Renal pelvis (tissue), 12 donors: ENCODE results near the gene SLC37A2. TPM values are rescaled to one million over a fixed set of nuclear protein-coding genes. Genes with fewer than 3 reads are reported as not detected.
"Not testable (repeated sequence)": the region's sequence is repeated elsewhere in the genome, so short reads cannot be mapped to it uniquely, and the experiment has no call there.

Experiments used
- DNase-seq: peaks from one replicate; pipeline ENCODE4 v3.0.0-alpha.2; 2013
- long read RNA-seq, 16 experiments: transcript quantifications; one replicate each; lab custom pipeline, GENCODE V29; 2026
- polyA plus RNA-seq, 3 donors: library from polyadenylated mRNA; unstranded; fragments of 120-200 nt; gene quantifications; one replicate each; pipeline ENCODE4 v1.2.1, GENCODE V29; 2013; ENCODE audit not compliant: insufficient read length in 3 of 3

The SLC37A2 gene
- 1 to 10 TPM; 1.9 to 2.8 (median 2.0) TPM for polyA plus RNA-seq
- long read RNA-seq, donor 1, result 0 reads
- long read RNA-seq, donor 2, result 0 reads
- long read RNA-seq, donor 3, result 0 reads
- long read RNA-seq, donor 4, result 0 reads
- long read RNA-seq, donor 5, partial matches to known transcripts, result 0 of 1 reads
- long read RNA-seq, donor 5, other reads (novel, unspliced or antisense), result 0 of 1 reads
- long read RNA-seq, donor 6, result 0 reads
- long read RNA-seq, donor 7, partial matches to known transcripts, result 0 of 1 reads
- long read RNA-seq, donor 7, other reads (novel, unspliced or antisense), result 0 of 1 reads
- long read RNA-seq, donor 8, result 0 reads
- long read RNA-seq, donor 9, partial matches to known transcripts, result 0 of 1 reads
- long read RNA-seq, donor 9, other reads (novel, unspliced or antisense), result 0 of 1 reads
- long read RNA-seq, donor 10, result 0 reads
- long read RNA-seq, donor 11, result 0 reads
- long read RNA-seq, donor 12, result 0 reads
- long read RNA-seq, donor 13, result 0 reads
- long read RNA-seq, donor 14, result 0 reads
- long read RNA-seq, donor 15, partial matches to known transcripts, result 0 of 3 reads
- long read RNA-seq, donor 15, other reads (novel, unspliced or antisense), result 0 of 3 reads
- long read RNA-seq, donor 16, partial matches to known transcripts, result 0 of 1 reads
- long read RNA-seq, donor 16, other reads (novel, unspliced or antisense), result 0 of 1 reads

- peak; percentile 48 for DNase-seq
Observed at GRCh38 chr11:125062931-125063428, at the start of gene SLC37A2. SLC37A2 (plus strand) TSS chr11:125063305; CDS start chr11:125063368, 63 bp downstream.

- DNase-seq, result no peak
Observed at GRCh38 chr11:125016413-125016812, 46.7 kb upstream of the SLC37A2 start.

DNA sequence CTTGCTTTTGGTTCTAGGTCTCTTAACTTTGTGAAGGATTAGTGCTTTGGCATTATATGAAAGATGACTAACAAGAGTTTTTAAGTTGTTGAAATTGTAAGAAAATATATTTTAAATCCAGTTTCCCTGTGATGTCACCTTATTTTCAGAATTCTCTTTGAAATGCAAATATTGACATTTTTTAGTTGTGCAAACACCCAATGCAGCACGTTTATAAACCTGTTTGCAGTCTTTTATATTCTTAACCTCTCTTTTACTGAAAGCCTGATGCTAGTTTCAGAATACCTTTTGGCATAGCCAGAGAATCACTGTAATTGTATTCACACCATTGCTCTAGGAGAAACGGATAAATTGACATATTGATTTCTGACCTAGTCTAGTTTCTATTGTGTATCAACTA is 42.8 kb upstream of the SLC37A2 start:
- DNase-seq, result no peak

DNA sequence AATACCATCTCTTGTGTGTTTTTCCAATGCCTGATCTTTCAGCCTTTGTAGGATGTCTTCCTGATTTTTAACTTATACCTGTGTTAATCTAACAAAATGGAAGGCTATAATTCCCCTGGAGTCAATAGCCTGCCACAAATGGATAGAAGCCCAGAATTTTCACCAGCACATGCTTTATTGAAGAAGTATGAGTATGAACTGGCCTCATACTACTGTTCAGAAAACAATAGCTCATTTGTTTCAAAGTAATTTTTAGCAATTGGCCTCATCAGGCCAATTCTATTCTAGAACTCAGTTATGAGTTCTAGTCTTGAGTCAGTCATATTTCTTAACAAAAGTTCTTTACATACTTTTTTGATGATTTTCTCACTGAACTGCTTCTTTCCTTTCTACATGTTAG is 40.6 kb upstream of the SLC37A2 start:
- no peak for DNase-seq

GRCh38 chr11:125025968-125026367 is 37.1 kb upstream of the SLC37A2 start:
- no peak for DNase-seq

DNA sequence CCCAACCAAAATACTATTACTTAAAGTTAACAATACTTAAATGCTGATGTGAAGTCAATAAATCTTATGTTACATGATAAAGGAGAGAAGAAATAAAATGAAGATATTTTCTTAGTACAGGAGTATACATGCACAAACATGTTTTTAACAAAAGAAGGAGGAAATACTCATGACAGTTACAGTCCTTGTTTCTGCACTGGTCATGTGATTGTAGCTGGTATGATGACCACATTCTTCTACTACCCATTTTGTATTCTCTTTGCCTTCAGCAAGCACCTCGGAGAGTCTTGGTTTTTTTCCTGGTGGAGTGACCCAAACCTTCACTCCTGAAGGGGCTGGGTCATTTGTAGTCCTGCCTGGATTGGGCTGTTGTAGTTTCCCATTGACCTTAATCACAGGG is 33.7 kb upstream of the SLC37A2 start:
- DNase-seq, result not testable (repeated sequence)

GRCh38 chr11:125036933-125037332 is 26.2 kb upstream of the SLC37A2 start:
- DNase-seq, result no peak

- no peak for DNase-seq
Observed at GRCh38 chr11:125049164-125049792, 13.8 kb upstream of the SLC37A2 start.

- no peak for DNase-seq
Observed at GRCh38 chr11:125052047-125052446, 11.1 kb upstream of the SLC37A2 start.

- no peak for DNase-seq
Observed at GRCh38 chr11:125053167-125053566, 9.9 kb upstream of the SLC37A2 start.

- no peak for DNase-seq
Observed at GRCh38 chr11:125055107-125055715, 7.9 kb upstream of the SLC37A2 start.

GRCh38 chr11:125056111-125056510 is 7.0 kb upstream of the SLC37A2 start:
- not testable (repeated sequence) for DNase-seq

GRCh38 chr11:125056931-125057692 is 6.0 kb upstream of the SLC37A2 start:
- no peak for DNase-seq

DNA sequence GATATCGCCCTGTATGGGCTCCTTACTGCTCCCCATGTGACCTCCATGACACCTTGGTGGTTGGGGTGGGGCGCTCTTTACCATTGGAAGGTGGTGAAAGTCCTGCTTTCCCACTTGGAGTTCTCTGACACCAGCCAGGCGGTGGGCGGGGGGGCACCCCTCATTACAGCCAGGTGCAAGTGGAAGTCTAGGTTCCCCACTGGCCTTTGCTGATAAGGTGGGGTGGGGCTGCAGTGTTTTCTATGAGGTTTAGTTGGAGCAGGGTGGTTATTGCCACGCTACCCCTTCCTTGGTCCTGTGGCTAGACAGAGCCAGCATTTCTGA is 5.5 kb upstream of the SLC37A2 start:
- DNase-seq, result no peak

DNA sequence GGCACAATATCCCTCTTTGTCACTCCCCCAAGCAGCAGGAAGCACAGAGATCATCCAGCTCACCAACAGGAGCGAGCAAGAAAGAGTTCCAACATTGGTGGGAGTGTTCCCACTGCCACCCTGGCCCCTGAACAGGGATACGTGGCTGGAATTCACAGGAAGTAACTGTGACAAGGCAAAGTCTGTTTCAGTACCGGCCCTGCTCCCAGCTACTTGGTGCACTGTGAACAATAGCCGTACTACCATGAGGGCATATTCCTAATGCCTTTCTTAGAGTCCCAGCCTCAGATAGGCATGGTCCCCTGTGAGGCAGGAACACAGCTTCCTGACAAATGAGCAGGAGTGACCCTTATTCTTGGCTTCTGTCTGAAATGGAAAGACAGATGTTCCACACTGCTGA is 1.8 kb upstream of the SLC37A2 start:
- no peak for DNase-seq

- DNase-seq, result no peak
Observed at GRCh38 chr11:125062218-125062930, 731 bp upstream of the SLC37A2 start.

GRCh38 chr11:125063429-125064043 is 431 bp downstream of the SLC37A2 start:
- DNase-seq, result no peak

- no peak for DNase-seq
Observed at GRCh38 chr11:125064070-125064469, 965 bp downstream of the SLC37A2 start.

DNA sequence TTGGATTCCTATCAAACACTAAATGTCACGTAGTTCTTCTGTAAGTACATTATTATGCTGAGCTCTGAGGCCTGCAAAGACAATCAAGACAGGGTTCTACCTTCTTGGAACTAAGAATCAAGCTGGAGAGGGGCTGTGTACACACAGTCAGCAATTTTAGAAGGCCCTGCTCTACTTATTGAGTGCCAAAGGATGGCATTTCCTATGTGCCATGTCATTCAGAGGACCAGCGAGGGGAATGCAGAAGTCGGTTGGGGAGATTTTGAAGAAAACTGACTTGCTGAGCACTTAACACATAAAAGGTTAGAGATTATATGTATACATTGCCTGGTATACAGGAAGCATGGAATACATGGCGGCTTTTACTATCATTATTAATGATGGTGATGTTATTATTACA is 5.3 kb downstream of the SLC37A2 start:
- DNase-seq, result no peak

- DNase-seq, result no peak
Observed at GRCh38 chr11:125069008-125069407, 5.9 kb downstream of the SLC37A2 start.
